NCI-H446 (cell line): ENCODE results near the gene SUMO3.

Experiments
- DNase-seq, 2 experiments: peaks; one replicate each; lab custom pipeline; 2025; lab: John Stamatoyannopoulos, UW

The SUMO3 gene

DNA sequence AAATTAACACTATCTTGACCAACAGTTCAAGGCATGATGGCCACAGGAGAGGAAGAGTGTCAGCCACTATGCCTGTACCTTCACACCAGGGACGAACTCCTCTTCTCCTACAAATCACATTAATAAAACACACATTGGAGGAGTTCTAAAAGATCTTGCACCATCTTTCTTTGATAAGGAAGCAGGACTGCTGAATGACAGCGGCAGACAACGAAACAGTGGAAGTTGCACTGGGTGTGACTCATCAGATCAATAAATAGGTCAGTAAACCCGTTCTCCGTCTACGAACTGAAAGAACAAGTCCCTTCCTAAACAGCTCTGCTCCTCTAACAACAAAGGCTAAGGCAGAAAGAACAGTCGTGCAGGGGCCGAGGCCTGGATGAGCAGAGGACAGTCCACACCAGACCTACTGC, 39.4 kb downstream of the SUMO3 start:
- DNase-seq: no peak

DNA sequence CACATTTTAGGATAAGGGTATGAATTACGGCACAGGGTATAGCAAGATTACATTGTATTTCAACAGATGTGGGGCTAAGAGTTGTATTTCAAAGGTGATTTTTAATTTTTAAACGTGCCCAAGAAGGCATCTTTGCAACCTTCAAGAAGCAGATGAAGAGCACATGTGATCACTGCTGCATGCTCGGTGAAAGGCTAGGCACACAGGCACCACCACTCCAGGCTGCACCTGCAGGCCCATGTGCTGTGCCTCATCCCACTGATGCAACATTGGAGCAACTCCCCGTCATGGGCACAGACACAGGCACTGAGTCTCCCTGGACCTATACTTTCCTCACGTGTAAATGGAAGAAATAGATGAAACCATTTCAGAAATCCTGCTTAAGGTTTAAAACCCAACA, 39.8 kb downstream of the SUMO3 start:
- DNase-seq: no peak

DNA sequence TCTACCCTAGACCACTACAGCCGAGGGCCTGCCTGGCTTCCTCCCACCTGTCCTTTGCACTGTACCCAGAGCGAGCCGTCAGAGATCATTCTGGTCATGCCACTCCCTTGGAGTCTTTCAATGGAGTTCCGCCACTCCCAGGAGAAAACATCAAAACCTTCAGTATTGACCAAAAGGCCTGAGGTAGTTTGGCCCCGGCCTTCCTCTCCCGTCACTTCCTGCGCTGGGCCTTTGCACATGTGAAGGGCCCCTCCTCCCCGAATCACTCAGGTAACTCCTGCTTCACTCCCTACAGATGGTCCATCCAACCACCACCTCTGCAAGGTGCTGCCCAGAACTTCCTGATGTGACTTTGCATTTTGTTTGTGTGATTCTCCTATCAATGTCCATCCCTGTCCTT, 42.9 kb downstream of the SUMO3 start:
- DNase-seq: no peak

DNA sequence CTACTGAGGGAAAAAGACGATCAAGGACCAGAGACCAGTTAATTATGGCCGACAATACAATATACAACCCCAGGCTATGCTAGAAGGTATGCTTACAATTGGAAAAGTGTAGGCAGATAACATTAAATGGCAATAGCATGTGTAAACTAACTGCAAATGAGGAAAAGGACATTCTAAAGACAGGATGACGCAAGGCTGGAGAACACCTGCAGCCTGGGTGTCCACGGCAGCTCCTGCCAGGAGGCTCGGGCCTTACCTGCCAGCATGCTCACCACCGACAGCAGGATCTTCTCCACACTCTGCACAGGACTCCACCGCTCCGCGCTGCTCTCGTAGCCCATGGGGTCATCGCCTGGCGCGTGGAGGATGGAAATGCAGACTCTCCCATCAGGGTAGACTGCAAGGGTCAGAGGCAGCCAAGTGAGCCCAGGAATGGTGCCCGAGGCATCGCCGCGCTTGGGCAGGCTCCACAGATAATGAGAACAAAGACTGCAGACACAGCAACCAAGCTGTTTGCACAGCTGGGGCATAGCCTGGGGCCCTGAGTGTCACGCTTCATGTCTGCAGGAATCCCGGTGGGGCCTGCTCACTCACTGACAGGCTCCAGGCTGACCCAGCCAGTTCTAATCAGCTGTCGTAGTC, 44.5 kb downstream of the SUMO3 start:
- DNase-seq: no peak

DNA sequence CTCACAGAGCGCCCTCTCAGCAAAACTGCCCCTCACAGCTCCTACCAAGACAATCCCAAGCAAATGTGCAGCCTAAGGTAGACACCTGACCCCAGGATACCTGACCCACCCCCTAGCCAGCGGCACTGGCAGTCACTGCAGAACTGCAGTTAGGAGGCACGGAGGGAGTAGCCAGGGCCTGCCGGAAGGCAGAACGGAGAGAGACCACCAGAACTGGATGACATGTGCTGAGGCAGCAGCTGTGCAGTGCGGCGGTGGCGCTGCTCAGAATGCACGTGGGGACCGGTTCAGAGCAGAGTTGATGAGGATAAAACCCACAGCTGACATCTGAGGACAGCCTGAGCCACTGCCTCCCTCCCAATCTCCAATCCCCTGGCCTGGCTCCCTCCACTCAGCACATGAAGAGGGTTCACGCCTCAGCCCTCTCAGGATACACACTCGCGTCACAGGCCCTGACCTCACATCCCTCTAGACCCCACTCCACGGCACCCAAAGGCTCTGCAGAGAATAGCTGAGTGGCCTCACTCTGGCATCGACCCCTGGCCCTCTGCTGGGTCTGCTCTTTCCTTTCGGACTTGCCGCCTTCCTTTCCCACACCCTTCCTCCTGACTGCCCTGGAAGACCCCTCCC, 45.9 kb downstream of the SUMO3 start:
- DNase-seq: no peak

DNA sequence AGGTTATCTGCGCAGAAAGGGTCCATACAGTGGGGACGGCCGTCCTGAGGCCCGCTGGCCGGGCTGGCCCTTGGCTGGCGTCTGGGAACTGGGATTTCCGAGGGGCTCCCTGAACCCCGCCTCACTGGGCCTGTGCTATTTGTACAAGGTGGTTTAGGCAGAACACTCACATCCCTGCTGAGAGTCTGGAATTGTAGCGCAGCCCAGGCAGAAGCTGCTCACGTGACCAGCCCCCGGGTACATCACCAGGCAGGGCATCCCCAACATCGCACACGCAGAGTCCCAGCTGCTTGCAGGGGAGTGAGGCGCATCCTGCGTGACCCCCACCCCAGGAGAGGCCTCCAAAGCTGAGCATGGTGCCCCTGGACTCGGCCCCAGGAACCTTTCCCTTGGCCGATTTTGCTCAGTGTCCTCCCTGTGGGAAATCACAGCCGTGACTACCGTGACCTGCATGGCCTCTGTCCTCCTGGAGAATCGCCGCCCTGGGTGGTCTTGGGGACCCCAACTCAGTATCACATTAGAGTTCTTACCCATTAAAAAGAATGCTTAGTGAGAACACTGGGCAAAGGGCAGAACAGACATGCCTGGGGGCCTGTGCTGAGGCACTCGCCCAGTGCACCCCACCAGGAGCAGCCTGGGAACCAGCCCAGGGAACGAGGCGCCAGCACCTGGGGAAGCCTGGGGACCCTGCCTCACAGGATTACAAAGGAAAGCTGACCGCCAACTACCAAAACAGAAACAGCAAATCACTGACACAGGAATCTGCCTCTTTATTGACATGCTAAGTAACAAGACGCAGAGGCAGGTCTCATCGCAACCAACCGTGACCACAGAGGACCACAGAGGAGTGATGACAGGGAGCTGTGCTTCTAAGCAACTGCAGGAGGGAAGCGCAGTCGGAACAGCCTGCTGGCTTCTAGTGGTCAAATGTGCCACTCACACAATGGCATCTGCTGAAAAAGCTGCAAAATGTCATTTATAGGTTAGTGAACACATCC, 49.7 kb downstream of the SUMO3 start:
- DNase-seq: no peak

DNA sequence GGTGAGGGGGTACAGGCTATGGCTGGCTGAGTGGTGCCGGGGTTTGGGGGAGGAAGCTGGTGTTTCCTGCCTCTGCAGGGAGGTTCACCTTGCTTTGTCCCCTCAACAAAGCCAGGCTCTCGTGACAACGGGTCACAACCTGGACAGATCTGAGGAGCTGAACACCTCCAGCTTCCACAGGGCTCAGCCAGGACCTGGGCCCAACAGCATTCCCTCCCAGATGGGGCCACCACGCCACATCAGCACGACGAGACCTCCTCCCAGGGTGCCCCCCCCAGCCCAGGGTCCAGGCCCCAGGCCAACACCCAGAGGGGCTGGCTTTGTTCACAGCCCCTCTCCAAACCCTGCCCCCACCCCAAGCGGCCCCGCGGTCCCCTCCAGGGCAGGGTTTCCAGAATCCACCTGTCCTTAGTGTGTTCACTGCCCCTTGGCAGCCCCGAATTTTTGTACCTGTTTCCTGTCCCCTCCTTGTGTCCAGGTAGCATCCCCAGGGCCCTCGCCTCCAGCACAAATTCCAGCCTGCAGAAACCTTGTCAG, 51.0 kb downstream of the SUMO3 start:
- no peak for DNase-seq

DNA sequence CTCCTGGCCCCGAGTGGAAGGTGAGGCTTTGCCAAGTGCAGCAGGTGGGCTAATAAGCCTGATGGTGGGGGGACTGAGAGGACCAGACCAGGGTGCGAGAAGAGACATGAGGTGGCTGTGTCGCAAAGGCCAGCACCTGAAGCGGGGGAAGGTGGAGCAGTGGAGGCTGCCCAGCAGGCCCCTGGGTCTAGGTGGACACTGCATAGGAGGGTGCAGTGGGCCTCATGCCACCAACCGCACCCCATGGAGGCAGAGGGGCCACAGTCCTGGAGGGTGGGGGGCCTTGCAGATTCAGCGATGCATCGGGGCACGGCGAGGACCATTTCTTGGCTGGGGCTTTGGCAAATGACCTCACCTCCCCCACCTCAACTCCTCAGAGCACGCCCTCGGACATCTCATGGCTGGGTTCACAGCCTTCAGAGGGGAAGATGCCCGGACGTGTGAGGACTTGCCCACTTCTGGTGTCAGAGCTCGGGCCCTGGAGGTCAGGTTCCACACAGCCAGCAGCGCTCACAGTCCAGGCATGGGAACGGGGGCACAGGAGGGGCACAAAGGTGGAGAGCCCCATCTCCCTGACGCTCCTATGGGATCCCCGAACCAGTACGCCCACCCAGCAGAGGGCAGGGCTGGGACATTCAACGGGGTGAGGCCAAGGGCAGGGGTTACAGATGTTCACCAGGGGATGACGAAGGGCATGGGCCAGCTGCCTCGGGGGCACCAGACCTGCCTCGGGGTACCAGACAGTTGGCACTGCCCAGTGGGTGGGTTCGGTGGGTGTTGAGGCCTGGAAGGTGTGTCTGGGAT, 51.6 kb downstream of the SUMO3 start:
- no peak for DNase-seq

DNA sequence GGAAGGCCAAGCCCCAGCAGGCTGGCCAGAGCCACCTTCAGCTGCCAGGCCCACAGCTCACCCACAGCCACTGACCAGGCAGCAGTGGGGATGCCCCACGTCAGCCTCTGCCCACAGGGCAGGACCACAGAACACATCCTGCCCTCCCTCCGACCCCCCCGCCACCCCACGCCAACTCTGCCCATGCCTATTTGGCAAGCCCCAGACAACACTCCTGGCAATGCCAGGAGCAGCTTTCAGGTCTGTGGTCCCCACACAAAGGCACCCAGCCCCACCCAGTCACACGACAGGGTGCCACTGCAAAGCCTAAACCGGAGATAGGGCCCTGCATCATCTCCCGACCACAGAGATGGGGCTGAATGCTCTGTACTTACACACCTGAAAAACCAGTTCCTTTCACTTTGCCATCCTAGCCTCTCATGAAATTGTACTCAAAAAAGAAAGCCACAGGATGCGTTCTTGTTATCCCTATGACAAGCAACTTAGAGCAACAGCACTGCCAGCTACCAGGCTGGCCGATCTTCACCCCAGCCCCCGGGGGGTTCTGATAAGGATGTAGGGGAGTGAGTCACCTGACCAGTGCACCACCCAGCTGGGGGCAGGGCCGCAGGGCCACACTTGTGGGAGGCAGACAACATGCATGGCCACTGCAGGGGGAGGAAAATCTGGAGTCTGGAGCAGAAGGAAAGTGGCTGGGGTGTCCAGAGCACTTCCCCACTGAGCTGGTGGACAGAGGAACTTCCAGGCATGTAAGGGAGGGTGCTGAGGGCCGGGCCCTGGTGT, 52.4 kb downstream of the SUMO3 start:
- DNase-seq: no peak

DNA sequence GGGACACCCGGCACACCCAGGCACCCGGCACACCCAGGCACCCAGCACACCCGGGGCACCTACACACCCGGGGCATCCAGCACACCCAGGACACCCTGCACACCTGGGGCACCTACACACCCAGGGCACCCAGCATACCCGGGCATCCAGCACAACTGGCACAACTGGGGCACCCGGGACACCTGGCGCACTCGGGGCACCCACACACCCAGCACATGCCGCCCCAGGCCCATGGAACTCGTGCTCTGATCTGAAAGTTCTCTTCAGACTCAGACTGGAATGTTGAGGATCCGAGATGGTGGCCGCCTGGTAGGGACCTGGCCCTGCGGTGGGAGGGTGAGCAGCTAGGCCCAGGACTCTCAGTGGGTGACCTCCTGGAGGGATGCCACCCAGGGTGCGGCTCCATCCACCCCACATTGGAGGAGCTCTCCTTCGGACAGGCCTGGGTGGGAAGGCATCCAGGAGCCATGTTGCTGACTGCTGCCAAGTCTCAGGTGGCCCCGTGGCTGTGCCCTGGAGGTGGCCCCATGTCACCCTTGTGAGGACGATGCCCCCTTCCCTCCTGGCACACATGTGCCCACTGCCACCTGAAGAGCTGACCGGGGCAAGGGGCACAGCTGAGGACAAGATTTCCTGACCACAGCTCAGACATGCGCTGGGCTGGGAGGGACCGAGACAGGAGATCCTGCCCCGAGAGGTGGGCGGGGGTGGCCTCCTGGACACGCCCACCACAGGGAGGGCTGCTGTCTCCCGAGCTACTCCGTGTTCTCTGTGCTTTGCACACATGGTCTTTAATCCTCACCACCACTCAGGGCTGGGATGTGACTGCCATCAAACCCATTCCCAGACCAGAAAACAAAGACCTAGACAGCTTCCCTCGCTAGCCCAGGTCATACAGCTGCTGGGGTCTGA, 53.3 kb downstream of the SUMO3 start:
- no peak for DNase-seq

DNA sequence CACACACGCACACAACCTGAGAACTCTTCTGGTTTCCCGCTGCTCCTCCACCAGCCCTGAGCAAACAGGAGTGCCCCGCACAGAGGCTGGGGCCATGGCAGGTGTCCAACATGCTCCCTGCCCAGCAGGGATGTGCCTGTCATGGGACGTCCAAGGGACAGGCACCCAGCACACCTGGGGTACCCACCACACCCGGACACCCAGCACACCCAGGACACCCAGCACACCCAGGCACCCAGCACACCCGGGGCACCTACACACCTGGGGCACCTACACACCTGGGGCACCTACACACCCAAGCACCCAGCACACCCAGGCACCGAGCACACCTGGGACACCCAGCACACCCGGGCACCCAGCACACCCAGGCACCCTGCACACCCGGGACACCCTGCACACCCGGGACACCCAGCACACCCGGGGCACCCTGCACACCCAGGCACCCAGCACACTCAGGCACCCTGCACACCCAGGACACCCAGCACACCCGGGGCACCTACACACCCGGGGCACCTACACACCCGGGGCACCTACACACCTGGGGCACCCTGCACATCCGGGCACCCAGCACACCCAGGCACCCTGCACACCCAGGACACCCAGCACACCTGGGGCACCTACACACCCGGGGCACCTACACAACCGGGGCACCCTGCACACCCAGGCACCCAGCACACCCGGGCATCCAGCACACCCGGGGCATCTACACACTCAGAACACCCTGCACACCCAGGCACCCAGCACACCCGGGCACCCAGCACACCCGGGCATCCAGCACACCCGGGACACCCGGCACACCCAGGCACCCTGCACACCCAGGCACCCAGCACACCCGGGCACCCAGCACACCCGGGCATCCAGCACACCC, 54.2 kb downstream of the SUMO3 start:
- no peak for DNase-seq

DNA sequence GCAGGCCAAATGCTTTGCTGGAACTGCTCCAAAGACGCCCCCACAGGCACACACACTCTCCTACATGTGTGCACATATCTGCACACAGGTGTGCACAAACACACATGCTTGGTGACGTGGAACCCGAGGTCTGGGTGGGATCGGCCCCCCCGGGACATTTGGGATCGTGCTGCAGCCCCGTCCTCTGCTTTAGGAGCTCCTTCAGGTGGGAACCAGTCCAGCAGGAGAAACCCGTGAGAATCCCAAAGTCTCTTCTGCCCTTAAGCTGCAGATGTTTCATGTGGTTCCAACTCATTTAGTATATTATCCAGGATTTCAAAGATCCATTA, 54.8 kb downstream of the SUMO3 start:
- no peak for DNase-seq

DNA sequence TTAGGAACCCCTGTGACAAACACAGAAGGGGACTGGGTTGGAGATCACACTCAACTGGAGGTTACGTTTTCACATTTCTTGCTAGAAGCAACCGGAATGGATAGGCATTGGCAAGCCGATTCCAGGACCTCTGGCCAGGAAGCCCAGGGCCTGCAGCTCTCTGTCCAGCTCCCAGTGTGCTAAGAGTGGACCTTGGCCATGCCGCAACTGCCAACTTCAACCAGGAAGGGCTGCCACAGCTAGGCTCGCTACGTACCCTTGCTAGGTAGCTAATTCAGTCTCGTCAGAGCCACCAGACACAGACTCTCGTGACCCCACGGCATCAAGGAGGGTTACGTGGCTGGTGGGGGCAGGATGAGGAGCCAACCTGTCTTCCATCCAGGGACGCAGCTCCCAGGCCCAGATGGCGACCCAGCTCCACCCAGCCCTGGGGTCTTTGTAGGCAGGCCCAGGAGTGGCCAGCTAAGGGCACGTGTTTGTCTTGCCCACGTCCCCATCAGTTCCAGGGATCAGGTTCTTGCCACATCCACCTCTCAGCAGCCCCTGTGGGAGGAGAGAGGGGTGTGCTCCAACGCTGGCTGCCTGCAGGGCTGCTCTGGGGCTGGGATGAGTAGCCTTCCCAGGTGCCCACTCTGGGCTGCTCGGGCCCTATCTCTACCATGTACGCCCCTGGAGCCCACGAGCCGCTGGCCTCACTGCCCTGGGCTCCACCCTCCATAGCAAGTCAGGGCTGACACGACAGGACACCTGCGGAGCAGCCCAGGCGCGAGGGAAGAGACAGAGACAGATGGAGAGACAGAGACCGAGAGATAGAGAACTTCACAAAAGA, 55.4 kb downstream of the SUMO3 start:
- no peak for DNase-seq

DNA sequence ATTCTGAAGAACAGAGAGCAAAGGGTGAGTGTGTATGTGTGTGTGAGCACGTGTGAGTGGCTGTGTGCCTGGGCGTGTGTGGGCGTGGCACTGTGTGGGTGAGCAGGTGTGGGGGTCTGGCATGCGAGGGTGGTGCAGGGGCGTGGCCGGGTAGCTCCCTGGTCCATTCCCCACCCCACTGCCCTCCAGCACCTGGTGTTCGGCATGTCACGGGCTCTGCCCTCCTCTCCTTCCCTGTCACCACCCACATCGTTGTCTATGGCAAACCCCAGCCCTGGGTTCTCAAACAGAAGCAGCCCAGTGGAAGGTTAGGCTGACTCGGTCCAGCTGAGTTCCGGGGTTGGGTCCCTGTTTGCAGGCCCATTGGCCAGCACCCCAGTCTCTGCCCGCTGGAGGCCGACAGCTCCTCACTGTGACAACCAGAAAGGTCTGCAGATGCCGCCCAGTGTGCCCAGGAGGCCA, 56.1 kb downstream of the SUMO3 start:
- no peak for DNase-seq

DNA sequence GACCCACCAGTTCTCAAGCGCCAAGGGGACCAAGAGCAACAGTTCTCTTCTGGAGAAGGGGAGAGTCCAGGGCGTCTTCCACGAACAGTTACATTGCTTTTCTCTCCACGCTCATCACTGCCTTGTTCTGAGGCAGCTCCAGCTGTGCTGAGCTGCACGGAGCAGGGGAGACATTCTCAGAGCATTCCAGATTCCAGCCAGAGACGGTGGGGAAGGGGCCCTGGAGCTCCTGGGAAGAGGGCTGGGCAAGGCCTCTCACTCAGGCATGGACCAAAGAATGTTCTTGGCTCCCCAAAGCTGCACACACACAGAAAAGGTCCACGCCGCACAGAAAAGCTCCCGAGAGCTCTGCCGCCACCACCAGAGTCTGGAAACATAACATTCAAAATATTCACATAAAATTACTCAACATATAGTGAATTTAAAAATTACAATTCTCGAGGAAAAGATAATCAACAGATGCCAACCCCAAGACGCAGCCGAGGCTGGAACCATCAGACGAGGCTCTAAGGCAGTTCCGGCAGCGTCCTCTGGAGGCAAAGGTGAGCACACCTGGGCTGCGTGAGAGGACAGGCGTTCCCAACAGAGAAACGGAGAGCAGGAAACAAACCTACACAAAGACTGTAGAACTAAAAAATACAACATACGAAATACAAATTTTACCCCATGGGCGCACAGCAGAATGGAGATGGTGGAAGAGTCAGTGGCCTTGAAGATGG, 56.7 kb downstream of the SUMO3 start:
- no peak for DNase-seq

DNA sequence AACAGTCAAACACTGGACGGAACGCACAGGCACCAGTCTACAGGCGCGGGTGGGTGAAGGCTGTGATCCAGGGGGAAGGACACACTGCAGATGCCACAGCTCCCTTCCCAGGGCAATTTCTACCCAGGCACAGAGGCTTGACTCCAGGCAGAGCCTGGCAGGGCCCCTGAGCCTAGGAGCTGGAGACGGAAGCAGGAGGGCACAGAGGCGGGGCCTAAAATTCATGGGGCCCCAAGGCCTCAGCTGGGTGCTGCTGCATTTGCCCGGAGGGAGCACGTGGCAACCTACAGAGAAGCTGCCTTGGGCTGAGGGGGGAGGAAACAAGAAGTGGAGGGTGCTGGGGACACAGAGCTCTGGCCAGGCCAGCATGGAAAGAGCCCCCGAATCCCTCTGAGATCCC, 57.5 kb downstream of the SUMO3 start:
- DNase-seq: no peak

DNA sequence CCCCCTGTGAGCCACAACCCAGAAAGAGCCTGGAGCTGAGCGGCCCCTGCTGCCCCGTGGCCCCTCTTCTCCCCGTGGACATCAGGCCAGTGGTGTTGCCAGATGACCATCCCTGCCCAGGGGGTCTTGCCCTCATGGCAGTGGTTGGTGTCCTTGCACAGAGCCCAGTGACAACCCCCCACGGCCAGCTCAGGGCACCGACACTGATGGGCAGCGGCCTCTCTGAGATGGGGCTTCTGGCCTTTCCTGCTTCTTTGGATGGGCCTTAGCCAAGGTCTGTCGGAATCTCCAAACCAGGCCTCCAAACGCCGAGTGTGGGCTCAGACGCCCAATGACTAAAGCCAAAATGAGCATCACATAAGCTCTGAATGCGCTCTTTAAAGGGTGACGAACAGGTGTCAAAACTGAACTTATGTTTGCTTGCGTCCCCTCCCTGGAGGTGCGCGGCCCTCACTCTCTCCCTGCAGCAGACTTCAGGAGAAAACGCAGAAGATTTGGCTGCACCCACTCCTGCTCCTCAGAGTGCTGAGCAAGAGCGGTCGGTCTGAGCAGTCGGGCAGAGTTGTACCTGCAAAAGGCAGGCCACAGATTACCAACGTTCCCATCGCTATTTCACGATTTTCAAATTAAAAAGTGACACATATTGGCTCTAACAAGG, 58.1 kb downstream of the SUMO3 start:
- no peak for DNase-seq
